ENCODE data around the gene RBSN.

The RBSN gene

DNA sequence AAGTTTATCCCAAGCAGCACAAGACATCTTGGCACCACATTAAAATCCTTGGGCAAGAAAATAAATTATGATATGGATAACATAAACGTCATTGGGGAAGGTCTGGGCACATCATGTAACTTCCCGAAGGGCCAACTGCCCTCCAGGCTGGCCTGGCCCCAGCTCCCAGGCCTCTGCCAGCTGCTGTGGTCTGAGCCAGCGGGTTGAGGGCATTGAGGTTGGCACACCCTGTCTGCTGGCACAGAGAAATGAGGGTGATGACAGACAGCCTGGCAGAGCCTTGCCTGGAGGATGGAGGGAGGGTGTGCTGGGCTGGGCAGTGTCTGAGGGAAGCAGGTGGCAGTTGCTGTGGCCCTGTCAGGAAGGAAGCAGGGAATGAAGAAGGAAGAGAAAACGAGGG lies 3.3 kb upstream of the RBSN start (continued):
- TF ChIP-seq, protein P1, sequence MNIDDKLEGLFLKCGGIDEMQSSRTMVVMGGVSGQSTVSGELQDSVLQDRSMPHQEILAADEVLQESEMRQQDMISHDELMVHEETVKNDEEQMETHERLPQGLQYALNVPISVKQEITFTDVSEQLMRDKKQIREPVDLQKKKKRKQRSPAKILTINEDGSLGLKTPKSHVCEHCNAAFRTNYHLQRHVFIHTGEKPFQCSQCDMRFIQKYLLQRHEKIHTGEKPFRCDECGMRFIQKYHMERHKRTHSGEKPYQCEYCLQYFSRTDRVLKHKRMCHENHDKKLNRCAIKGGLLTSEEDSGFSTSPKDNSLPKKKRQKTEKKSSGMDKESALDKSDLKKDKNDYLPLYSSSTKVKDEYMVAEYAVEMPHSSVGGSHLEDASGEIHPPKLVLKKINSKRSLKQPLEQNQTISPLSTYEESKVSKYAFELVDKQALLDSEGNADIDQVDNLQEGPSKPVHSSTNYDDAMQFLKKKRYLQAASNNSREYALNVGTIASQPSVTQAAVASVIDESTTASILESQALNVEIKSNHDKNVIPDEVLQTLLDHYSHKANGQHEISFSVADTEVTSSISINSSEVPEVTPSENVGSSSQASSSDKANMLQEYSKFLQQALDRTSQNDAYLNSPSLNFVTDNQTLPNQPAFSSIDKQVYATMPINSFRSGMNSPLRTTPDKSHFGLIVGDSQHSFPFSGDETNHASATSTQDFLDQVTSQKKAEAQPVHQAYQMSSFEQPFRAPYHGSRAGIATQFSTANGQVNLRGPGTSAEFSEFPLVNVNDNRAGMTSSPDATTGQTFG (tag by site-specific recombination; IDR thresholded peaks at IDR 0.05; ENCODE audit: borderline replicate concordance) = no peak
- TF ChIP-seq ZNF16 (tag by site-specific recombination; IDR thresholded peaks at IDR 0.05; ENCODE audit: low read depth) = no peak
- no peak for TF ChIP-seq PRDM1 (tag by site-specific recombination; IDR thresholded peaks at IDR 0.05)
- TF ChIP-seq, protein P2, sequence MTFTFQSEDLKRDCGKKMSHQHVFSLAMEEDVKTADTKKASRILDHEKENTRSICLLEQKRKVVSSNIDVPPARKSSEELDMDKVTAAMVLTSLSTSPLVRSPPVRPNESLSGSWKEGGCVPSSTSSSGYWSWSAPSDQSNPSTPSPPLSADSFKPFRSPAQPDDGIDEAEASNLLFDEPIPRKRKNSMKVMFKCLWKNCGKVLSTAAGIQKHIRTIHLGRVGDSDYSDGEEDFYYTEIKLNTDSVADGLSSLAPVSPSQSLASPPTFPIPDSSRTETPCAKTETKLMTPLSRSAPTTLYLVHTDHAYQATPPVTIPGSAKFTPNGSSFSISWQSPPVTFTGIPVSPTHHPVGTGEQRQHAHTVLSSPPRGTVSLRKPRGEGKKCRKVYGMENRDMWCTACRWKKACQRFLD (tag by site-specific recombination; IDR thresholded peaks at IDR 0.05) = no peak
- no peak for TF ChIP-seq MYNN (tag by site-specific recombination; IDR thresholded peaks at IDR 0.05; ENCODE audit: borderline replicate concordance)
- no peak for TF ChIP-seq ZBTB17 (tag by site-specific recombination; IDR thresholded peaks at IDR 0.05)
- TF ChIP-seq, protein P3, sequence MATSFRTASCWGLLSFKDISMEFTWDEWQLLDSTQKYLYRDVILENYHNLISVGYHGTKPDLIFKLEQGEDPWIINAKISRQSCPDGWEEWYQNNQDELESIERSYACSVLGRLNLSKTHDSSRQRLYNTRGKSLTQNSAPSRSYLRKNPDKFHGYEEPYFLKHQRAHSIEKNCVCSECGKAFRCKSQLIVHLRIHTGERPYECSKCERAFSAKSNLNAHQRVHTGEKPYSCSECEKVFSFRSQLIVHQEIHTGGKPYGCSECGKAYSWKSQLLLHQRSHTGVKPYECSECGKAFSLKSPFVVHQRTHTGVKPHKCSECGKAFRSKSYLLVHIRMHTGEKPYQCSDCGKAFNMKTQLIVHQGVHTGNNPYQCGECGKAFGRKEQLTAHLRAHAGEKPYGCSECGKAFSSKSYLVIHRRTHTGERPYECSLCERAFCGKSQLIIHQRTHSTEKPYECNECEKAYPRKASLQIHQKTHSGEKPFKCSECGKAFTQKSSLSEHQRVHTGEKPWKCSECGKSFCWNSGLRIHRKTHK (tag by site-specific recombination; IDR thresholded peaks at IDR 0.05) = no peak
- TF ChIP-seq, protein P4, sequence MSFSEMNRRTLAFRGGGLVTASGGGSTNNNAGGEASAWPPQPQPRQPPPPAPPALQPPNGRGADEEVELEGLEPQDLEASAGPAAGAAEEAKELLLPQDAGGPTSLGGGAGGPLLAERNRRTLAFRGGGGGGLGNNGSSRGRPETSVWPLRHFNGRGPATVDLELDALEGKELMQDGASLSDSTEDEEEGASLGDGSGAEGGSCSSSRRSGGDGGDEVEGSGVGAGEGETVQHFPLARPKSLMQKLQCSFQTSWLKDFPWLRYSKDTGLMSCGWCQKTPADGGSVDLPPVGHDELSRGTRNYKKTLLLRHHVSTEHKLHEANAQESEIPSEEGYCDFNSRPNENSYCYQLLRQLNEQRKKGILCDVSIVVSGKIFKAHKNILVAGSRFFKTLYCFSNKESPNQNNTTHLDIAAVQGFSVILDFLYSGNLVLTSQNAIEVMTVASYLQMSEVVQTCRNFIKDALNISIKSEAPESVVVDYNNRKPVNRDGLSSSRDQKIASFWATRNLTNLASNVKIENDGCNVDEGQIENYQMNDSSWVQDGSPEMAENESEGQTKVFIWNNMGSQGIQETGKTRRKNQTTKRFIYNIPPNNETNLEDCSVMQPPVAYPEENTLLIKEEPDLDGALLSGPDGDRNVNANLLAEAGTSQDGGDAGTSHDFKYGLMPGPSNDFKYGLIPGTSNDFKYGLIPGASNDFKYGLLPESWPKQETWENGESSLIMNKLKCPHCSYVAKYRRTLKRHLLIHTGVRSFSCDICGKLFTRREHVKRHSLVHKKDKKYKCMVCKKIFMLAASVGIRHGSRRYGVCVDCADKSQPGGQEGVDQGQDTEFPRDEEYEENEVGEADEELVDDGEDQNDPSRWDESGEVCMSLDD (tag by site-specific recombination; IDR thresholded peaks at IDR 0.05) = no peak
- TF ChIP-seq ZNF544 (tag by site-specific recombination; IDR thresholded peaks at IDR 0.05) = no peak

DNA sequence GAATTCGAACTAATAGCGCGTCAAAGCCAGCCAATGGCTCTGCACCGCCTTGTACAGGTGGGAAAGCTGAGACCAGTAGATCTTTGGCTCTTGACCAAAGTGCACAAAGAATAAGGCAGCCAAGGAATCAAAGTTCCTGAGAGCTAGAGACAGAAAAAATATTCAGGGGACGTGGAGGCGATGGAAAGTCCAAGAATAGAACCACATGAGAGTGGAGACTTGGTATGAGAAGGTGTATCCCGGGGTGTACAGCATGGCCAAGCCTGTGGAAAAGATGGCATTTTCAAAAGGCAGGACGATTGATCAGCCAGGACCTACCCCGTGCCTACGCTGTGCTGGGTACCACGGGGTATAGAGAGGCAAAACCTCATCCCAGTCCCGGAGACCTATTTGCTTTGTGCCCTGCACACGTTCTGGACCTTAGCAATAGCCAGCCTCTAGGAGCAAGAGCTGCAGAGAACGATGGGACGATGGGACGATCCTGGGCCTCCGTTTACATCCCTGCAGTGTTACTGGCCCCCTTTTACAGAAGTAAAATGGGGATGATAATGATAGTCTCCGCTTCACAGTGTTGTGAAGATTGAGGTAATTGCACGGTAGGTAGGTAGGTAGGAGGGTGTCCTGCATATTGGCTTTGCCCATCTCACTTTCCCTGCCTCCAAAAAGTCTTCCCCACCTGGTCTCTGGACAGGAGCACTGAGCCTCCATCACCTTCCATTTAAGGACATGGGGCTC lies 583 bp upstream of the RBSN start:
- Histone ChIP-seq H3K4me3 (ENCODE audit: low read depth, low read length) (peak overlapping the region; percentile 96), H3K4me1 (ENCODE audit: control insufficient read depth, insufficient read depth, low read length) (peaks cover 4% of the 10 kb centered on the region; the same call in 1 of the 2 replicates), H3K9me3 (ENCODE audit: control insufficient read depth, insufficient read depth, low read depth, low read length) (no peaks in the 10 kb centered on the region), H3K36me3 (ENCODE audit: control insufficient read depth in 2 of 2, insufficient read depth in 1 of 2, low read length in 2 of 2) (peaks cover 18 to 20% of the 10 kb centered on the region in 2 experiments), H3K27ac (ENCODE audit: extremely low read depth, low read depth, low read length) (peak overlapping the region; percentile 48; the same call in 1 of the 2 replicates)
- POLR2A ChIA-PET = interaction anchor here (1.0 to 2.5 kb wide), 4 partner anchors 8 to 107 kb away, joined by 3 to 19 read pairs (median 6); partner anchors contain the start of genes CAPN7 and MRPS25
- CTCF ChIA-PET = interaction anchor here (0.6 to 1.1 kb wide), 6 partner anchors 9 to 153 kb away, joined by 3 to 6 read pairs (median 3); no protein-coding TSS in a partner anchor
- no peak for TF ChIP-seq WT1 (tag by site-specific recombination; IDR thresholded peaks at IDR 0.05)
- no peak for TF ChIP-seq ZNF211 (tag by site-specific recombination; IDR thresholded peaks at IDR 0.05; ENCODE audit: low read depth)
- TF ChIP-seq ZNF248 (tag by site-specific recombination; IDR thresholded peaks at IDR 0.05) = no peak
- TF ChIP-seq ZNF169 (tag by site-specific recombination; IDR thresholded peaks at IDR 0.05) = no peak
- TF ChIP-seq, protein P5, sequence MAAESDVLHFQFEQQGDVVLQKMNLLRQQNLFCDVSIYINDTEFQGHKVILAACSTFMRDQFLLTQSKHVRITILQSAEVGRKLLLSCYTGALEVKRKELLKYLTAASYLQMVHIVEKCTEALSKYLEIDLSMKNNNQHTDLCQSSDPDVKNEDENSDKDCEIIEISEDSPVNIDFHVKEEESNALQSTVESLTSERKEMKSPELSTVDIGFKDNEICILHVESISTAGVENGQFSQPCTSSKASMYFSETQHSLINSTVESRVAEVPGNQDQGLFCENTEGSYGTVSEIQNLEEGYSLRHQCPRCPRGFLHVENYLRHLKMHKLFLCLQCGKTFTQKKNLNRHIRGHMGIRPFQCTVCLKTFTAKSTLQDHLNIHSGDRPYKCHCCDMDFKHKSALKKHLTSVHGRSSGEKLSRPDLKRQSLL (tag by site-specific recombination; IDR thresholded peaks at IDR 0.05) = peak; percentile 45; the same call in 1 of the 2 replicates
- TF ChIP-seq ZNF548 (tag by site-specific recombination; IDR thresholded peaks at IDR 0.05) = 0 out of 2 replicates have a peak, but pooled peaks have one; percentile 4

Data from HEK293 (cell line).